HepG2 (cell line): ENCODE data around the gene SLC17A9. TPM values are rescaled to one million over a fixed set of nuclear protein-coding genes. Genes with fewer than 3 reads are reported as not detected.

Experiments
- CAMTA2 ChIP-seq: sonication (generic); formaldehyde crosslinking; IDR thresholded peaks from 2 replicates; pipeline ENCODE4 v1.4.0; 2020; ENCODE audit warnings: mild to moderate bottlenecking, missing genetic modification reagents, borderline replicate concordance
- CBX1 ChIP-seq: IDR thresholded peaks from one replicate; pipeline ENCODE4 v1.6.1; 2016; ENCODE audit warnings: antibody characterized with exemption, low read depth
- GATAD2A ChIP-seq: IDR thresholded peaks from 2 replicates; pipeline ENCODE4 v1.6.1; 2016
- JARID2 ChIP-seq: sonication (generic); formaldehyde crosslinking; IDR thresholded peaks from 2 replicates; pipeline ENCODE4 v1.8.1; 2023; ENCODE audit warnings: missing genetic modification reagents, inconsistent platforms; ENCODE audit not compliant: insufficient replicate concordance
- MED8 ChIP-seq: sonication (generic); formaldehyde crosslinking; IDR thresholded peaks from 2 replicates; pipeline ENCODE4 v1.8.1; 2023; ENCODE audit warnings: mild to moderate bottlenecking, missing genetic modification reagents; ENCODE audit not compliant: insufficient replicate concordance
- NFATC3 ChIP-seq: sonication (generic); formaldehyde crosslinking; IDR thresholded peaks from 2 replicates; pipeline ENCODE4 v1.5.1; 2020; ENCODE audit warnings: mild to moderate bottlenecking, missing genetic modification reagents
- NR2F2 ChIP-seq: IDR thresholded peaks from 2 replicates; pipeline ENCODE4 v1.6.1; 2012; ENCODE audit warnings: low read depth, inconsistent platforms, borderline replicate concordance
- RAD21 ChIP-seq: fragments of 450-650 bp; formaldehyde crosslinking; IDR thresholded peaks from 2 replicates; pipeline ENCODE4 v1.5.0; 2020; ENCODE audit warnings: mild to moderate bottlenecking
- SP1 ChIP-seq, 2 experiments: fragments of 450-650 bp in 1 of 2; sonication (generic) in 1 of 2; formaldehyde crosslinking in 1 of 2; IDR thresholded peaks; 2 replicates each; pipeline versions ENCODE4 v1.4.0 to v1.6.1; 2016 to 2020; ENCODE audit warnings: missing genetic modification reagents in 1 of 2
- TOPORS ChIP-seq: sonication (generic); formaldehyde crosslinking; IDR thresholded peaks from 2 replicates; pipeline ENCODE4 v1.8.0; 2023; ENCODE audit warnings: mild to moderate bottlenecking, missing genetic modification reagents
- ZNF296 ChIP-seq: sonication (generic); formaldehyde crosslinking; conservative IDR thresholded peaks from 2 replicates; pipeline ENCODE4 v1.5.0; 2020; ENCODE audit warnings: mild to moderate bottlenecking, missing genetic modification reagents
- ZNF33B ChIP-seq: sonication (generic); formaldehyde crosslinking; IDR thresholded peaks from 2 replicates; pipeline ENCODE4 v1.5.1; 2020; ENCODE audit warnings: mild to moderate bottlenecking, missing genetic modification reagents
- ZNF530 ChIP-seq: sonication (generic); formaldehyde crosslinking; IDR thresholded peaks from 2 replicates; pipeline ENCODE4 v1.5.0; 2020; ENCODE audit warnings: low read depth, mild to moderate bottlenecking, missing genetic modification reagents
- ZNF550 ChIP-seq: sonication (generic); formaldehyde crosslinking; IDR thresholded peaks from 2 replicates; pipeline ENCODE4 v1.4.0; 2020; ENCODE audit warnings: mild to moderate bottlenecking, missing genetic modification reagents, borderline replicate concordance
- ZNF605 ChIP-seq: sonication (generic); formaldehyde crosslinking; IDR thresholded peaks from 2 replicates; pipeline ENCODE4 v1.8.0; 2022; ENCODE audit warnings: mild to moderate bottlenecking, missing genetic modification reagents
- ZNF609 ChIP-seq: sonication (generic); formaldehyde crosslinking; IDR thresholded peaks from 2 replicates; pipeline ENCODE4 v1.4.0; 2020; ENCODE audit warnings: mild to moderate bottlenecking, missing genetic modification reagents, borderline replicate concordance
- ZNF773 ChIP-seq: sonication (generic); formaldehyde crosslinking; IDR thresholded peaks from 2 replicates; pipeline ENCODE4 v1.4.0; 2020; ENCODE audit warnings: missing genetic modification reagents, borderline replicate concordance
- ZNF788 ChIP-seq: sonication (generic); formaldehyde crosslinking; IDR thresholded peaks from 2 replicates; pipeline ENCODE4 v1.5.0; 2020; ENCODE audit warnings: mild to moderate bottlenecking, missing genetic modification reagents, borderline replicate concordance
- polyA plus RNA-seq, 8 experiments: library from polyadenylated mRNA; depleted of rRNA in 3 of 8; stranded (reverse) in 7 of 8; unstranded in 1 of 8; fragments of >200 nt; fragmentation: Illumina TruSeq in 4 of 8; extraction: Trizol in 4 of 8; gene quantifications; 2 replicates each; pipeline versions ENCODE4 v1.2.1 to v1.2.3, GENCODE V29; 2011 to 2016; ENCODE audit warnings: low read depth in 4 of 8, missing spikeins in 1 of 8, mixed read lengths in 1 of 8; ENCODE audit not compliant: insufficient read depth in 1 of 8
- total RNA-seq, 5 experiments: library from RNA; depleted of rRNA; stranded (reverse); fragments of >200 nt; fragmentation: Illumina TruSeq; extraction: Trizol; gene quantifications; 2 replicates each; pipeline ENCODE4 v1.2.3, GENCODE V29; 2016; ENCODE audit warnings: low read depth in 1 of 5
- TF ChIP-seq, protein P1 (sequence below): sonication (generic); formaldehyde crosslinking; IDR thresholded peaks from 2 replicates; pipeline ENCODE4 v1.5.0; 2020; ENCODE audit warnings: mild to moderate bottlenecking, missing genetic modification reagents, borderline replicate concordance

SLC17A9 gene
- total and polyA plus RNA-seq, 2 of the 13 experiments (the other 11 are each of a cell fraction or from before 2014, with no cell fraction given) = 110 to 191 TPM

GRCh38 chr20:63009045-63009961, 56.8 kb downstream of the SLC17A9 start (continued):
- no peak for TF ChIP-seq ZNF530 (CRISPR knock-in tag)
- TF ChIP-seq ZNF550 (CRISPR knock-in tag) = no peak; the same call in 1 of the 2 replicates
- no peak for TF ChIP-seq SP1 (IDR thresholded peaks at IDR 0.05)
- 0 out of 2 replicates have a peak, but pooled peaks have one; percentile 6 for TF ChIP-seq SP1 (CRISPR knock-in tag; IDR thresholded peaks at IDR 0.05)
- TF ChIP-seq ZNF605 (CRISPR knock-in tag) = no peak
- peak; percentile 67; the same call in 1 of the 2 replicates for TF ChIP-seq ZNF788 (CRISPR knock-in tag)
- TF ChIP-seq CBX1 = peak; percentile 51
- TF ChIP-seq NFATC3 (CRISPR knock-in tag) = no peak
- TF ChIP-seq ZNF773 (CRISPR knock-in tag) = no peak; the same call in 1 of the 2 replicates
- TF ChIP-seq RAD21 (CRISPR knock-in tag) = peak; percentile 99
- TF ChIP-seq CAMTA2 (CRISPR knock-in tag) = 0 out of 2 replicates have a peak, but pooled peaks have one; percentile 28
- TF ChIP-seq ZNF296 = no peak
- TF ChIP-seq TOPORS (CRISPR knock-in tag) = no peak
- TF ChIP-seq GATAD2A = peak; percentile 41; the same call in 1 of the 2 replicates
- peak; percentile 85 for TF ChIP-seq JARID2
- no peak for TF ChIP-seq MED8
- TF ChIP-seq NR2F2 = no peak
- peak; percentile 63 for TF ChIP-seq ZNF33B (CRISPR knock-in tag)
- TF ChIP-seq ZNF609 (CRISPR knock-in tag) = no peak
- TF ChIP-seq, protein P1, sequence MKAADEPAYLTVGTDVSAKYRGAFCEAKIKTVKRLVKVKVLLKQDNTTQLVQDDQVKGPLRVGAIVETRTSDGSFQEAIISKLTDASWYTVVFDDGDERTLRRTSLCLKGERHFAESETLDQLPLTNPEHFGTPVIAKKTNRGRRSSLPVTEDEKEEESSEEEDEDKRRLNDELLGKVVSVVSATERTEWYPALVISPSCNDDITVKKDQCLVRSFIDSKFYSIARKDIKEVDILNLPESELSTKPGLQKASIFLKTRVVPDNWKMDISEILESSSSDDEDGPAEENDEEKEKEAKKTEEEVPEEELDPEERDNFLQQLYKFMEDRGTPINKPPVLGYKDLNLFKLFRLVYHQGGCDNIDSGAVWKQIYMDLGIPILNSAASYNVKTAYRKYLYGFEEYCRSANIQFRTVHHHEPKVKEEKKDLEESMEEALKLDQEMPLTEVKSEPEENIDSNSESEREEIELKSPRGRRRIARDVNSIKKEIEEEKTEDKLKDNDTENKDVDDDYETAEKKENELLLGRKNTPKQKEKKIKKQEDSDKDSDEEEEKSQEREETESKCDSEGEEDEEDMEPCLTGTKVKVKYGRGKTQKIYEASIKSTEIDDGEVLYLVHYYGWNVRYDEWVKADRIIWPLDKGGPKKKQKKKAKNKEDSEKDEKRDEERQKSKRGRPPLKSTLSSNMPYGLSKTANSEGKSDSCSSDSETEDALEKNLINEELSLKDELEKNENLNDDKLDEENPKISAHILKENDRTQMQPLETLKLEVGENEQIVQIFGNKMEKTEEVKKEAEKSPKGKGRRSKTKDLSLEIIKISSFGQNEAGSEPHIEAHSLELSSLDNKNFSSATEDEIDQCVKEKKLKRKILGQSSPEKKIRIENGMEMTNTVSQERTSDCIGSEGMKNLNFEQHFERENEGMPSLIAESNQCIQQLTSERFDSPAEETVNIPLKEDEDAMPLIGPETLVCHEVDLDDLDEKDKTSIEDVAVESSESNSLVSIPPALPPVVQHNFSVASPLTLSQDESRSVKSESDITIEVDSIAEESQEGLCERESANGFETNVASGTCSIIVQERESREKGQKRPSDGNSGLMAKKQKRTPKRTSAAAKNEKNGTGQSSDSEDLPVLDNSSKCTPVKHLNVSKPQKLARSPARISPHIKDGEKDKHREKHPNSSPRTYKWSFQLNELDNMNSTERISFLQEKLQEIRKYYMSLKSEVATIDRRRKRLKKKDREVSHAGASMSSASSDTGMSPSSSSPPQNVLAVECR (CRISPR knock-in tag) = peak; percentile 28; the same call in 1 of the 2 replicates
